ENCODE results near the gene DROSHA.
A peak's percentile ranks its signal among the peaks of the same experiment; 100 is the strongest.
"Not testable (repeated sequence)": the region's sequence is repeated elsewhere in the genome, so short reads cannot be mapped to it uniquely, and the experiment has no call there.

DROSHA gene, protein sequence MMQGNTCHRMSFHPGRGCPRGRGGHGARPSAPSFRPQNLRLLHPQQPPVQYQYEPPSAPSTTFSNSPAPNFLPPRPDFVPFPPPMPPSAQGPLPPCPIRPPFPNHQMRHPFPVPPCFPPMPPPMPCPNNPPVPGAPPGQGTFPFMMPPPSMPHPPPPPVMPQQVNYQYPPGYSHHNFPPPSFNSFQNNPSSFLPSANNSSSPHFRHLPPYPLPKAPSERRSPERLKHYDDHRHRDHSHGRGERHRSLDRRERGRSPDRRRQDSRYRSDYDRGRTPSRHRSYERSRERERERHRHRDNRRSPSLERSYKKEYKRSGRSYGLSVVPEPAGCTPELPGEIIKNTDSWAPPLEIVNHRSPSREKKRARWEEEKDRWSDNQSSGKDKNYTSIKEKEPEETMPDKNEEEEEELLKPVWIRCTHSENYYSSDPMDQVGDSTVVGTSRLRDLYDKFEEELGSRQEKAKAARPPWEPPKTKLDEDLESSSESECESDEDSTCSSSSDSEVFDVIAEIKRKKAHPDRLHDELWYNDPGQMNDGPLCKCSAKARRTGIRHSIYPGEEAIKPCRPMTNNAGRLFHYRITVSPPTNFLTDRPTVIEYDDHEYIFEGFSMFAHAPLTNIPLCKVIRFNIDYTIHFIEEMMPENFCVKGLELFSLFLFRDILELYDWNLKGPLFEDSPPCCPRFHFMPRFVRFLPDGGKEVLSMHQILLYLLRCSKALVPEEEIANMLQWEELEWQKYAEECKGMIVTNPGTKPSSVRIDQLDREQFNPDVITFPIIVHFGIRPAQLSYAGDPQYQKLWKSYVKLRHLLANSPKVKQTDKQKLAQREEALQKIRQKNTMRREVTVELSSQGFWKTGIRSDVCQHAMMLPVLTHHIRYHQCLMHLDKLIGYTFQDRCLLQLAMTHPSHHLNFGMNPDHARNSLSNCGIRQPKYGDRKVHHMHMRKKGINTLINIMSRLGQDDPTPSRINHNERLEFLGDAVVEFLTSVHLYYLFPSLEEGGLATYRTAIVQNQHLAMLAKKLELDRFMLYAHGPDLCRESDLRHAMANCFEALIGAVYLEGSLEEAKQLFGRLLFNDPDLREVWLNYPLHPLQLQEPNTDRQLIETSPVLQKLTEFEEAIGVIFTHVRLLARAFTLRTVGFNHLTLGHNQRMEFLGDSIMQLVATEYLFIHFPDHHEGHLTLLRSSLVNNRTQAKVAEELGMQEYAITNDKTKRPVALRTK (N-terminal part only)

DNA sequence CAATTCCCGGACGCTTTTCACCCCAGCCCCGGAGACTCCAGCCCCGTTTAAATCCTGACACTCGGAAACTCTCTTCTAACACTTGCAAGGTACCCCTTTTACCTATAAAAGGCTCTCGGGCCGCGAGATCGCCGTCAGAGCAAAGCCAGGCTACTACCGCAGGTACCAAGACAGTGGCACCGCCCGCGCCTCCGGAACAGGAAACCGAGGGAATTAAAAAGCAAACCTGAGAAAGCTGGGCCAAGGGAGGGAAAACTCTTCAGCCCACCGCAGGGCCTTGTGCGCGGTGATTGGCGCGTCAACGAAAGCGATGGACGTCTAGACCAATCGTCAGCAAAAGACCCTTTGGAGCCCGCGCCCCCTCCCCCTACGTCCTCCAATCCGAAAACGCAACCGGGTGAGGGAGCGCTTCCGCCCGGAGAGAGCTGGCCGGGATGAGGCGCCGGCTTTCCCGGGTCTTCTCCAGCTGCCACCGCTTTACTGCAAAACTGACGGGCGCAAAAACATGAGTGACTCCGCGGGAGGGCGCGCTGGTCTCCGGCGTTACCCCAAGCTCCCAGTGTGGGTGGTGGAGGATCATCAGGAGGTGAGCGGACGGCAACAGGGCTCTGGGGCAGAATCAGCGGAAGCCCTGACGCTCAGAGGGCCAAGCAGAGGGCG lies at the start of gene DROSHA, which contains the start of gene C5orf22:
Gene DROSHA (minus strand): TSS at position 206 of the 660 bp plus-strand sequence. CDS start 3,034 bp downstream, outside the sequence.
Gene C5orf22 (plus strand): TSS at position 414 of the 660 bp plus-strand sequence. CDS start 92 bp downstream, at position 506.
- peak; percentile 93 to 99 (median 96) for DNase-seq
- intact Hi-C loops (cut with DNase I), result no loop called here

DNA sequence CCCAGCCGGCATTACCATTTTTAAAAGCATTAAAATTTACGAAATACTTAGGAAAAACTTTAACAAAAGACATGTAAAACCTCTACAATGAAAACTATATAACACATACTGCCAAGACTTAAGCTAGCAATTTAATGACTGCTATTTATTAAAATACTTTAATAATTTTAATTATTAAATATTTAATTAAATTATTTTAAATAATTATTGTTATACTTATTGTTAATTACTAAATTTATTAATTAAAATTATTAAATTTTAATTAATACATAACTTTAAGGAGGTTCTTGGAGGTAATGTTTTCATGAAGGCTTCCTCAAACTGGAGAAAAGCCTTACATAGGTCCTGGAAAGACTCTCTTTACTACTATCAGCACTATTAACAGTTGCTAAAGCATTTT lies 47.7 kb upstream of the DROSHA start:
- DNase-seq, result no peak
- intact Hi-C loops (cut with DNase I), result no loop called here

DNA sequence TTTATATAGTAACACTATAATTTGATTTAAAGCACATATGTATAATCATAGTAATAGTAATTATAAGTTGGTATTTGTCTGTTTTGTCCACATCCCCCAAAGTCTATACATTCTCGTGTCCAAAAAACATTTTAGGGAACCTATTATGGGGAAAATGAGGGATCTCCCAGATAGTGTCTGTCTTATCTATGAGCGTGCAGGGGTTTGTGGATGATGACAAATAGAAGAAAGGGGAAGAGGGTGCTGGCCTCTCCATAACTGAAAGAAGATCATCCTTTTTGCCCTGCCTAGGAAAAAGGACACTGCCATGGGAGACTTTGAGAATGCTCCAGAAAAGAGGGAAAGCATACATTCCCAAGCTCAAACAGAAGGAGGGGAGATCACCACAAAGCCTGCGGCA lies 45.5 kb upstream of the DROSHA start:
- intact Hi-C loops (cut with DNase I), result no loop called here
- DNase-seq, result no peak

DNA sequence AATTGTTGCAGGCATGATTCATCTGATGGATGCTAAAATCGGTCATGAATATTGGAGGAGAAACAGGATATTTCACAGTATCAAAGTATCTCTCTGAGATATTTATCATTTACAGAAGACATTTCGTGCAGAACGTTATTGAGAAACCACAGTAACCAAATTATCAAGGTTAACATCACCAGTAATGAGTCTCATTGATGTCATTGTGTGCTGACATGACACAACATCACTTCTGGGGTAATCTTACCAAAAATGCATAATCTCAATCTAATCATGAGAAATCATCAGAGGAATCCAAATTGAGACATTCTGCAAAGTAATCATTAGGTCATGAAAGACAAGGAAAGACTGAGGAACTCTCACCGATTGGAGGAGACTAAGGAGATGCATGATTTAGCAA lies 42.9 kb upstream of the DROSHA start:
- DNase-seq, result no peak
- intact Hi-C loops (cut with DNase I), result no loop called here

DNA sequence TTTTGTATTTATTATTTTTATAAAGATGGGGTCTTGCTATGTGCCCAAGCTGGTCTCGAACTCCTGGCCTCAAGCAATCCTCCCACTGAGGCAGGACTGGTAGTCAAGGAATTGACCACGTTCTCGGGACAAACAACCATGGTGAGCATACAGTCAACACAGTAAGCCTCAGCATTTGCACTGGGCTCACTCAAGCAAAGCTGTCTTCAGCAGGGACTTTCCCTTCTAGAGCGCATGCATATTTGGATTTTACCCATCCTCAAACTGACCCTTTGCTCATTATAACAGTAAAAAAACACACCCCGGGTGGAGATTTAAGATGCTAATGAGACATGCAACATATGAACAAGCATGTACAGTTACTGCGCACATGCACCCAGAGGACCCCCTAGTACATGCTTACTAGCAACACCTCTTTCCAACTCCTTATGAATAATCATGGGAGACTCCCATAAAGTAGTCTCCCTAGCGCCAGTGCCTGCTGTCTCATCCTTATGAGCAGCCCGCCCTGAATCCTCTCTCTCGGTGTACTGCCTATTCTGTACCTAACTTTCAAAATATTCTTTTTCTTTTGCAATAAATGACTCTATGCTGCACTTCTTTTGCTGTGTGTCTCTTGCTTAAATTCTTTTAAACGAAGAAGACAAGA lies 41.7 kb upstream of the DROSHA start:
- intact Hi-C loops (cut with DNase I), result no loop called here
- DNase-seq, result no peak

DNA sequence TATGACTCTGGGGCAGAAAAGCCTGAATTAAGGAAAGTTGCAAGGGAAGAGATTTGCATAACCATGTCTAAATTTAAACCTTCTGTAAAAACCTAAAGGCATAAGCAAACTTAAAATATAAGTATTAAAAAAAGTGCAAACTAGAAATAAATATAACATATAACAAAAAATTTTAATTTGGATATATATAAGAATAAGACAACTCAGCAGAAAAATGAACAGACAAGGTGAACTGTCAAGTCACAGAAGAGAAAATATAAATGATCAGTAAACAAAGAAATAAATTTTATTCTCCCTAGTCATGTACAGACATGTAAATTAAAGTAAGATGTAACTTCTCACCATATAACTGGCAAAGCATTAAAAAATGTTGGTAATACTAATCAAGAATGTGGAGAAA lies 37.2 kb upstream of the DROSHA start:
- no peak for DNase-seq
- intact Hi-C loops (cut with DNase I), result no loop called here

DNA sequence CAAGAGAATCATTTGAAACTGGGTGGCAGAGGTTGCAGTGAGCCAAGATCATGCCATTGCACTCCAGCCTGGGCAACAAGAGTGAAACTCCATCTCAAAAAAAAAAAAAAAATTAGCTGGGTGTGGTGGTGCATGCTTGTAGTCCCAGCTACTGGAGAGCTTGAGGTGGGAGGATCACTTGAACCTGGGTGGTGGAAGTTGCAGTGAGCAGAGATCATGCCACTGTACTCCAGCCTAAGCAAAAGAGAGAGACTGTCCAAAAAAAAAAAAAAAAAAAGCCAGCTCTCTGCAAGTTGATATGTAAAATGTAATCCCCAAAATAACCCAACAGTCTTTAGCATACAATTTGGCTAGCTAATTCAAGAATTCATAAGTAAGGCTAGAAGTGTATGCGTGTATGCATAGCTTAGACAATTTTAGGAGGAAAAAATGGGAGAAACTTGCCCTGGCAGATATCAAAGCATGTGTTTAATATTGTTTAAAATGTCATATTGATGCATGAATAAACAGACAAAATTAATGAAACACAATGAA lies 36.5 kb upstream of the DROSHA start:
- DNase-seq, result no peak
- intact Hi-C loops (cut with DNase I), result no loop called here

DNA sequence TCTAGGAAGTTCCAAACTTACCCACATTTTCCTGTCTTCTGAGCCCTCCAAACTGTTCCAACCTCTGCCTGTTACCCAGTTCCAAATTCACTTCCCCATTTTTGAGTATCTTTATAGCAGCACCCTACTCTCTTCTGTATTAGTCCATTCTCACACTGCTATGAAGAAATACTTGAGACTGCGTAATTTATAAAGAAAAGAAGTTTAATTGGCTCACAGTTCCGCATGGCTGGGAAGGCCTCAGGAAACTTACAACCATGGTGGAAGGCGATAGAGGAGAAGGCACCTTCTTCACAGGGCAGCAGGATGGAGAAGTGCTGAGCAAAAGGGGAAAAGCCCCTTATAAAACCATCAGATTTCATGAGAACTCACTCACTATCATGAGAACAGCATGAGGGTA lies 34.5 kb upstream of the DROSHA start:
- intact Hi-C loops (cut with DNase I); DNase-seq: not testable (repeated sequence)

DNA sequence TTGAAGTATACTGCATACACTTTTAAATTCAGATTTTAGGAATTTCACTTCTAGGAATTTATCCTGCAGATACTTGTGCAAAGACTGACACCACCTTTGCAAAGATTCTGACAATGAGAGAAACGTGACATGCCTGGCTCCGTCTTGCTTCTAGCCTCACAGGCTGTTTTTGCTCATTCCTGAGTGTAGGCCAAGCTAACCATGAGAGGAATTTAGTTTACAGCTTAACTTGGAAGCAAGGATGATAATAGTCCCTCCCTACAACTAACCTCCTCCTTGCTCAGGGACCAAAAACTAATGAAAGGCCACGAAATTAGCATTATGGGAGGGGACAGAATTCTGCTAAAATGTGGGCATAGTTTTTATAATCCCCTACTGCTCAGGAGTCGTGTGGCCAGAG lies 31.3 kb upstream of the DROSHA start:
- no peak for DNase-seq
- intact Hi-C loops (cut with DNase I), result no loop called here

DNA sequence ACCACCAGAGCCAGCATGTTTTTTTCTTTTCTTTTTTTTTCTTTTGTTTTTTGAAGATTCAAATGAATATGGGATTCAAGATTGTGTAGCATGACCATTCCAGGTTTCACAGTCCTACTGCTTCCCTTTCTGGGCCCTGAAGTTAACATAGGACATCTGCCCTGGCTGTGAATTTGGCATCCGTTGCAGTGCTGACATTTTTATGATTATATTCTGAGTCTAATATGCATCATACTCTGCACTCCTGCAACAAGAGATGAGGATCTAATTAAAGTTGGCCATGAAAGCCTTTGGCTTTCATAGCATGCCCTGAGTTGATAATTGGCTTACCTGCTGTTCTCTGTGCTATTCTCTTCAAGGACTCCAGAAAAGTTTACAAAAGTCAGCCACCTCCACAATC lies 30.1 kb upstream of the DROSHA start:
- no peak for DNase-seq
- intact Hi-C loops (cut with DNase I), result no loop called here

DNA sequence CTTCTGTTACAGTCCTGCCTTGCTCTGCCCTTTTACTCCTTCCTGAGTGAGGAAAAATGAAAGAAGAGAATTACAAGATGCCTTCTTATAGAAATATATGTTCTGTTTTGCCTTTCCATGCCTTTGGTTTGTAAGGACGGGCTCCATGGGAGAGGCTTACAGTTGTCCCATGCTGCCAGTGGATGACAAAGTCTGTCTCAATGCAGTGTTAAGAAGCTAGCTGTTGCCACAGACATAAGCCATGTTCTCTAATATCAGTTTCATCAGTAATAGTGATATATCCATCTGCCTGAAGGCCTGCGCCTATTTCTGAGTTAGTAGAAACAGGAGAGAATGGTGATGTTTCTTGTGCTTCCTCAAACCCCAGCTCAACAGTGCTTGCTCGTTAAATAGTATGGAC lies 28.0 kb upstream of the DROSHA start:
- no peak for DNase-seq
- intact Hi-C loops (cut with DNase I), result no loop called here

DNA sequence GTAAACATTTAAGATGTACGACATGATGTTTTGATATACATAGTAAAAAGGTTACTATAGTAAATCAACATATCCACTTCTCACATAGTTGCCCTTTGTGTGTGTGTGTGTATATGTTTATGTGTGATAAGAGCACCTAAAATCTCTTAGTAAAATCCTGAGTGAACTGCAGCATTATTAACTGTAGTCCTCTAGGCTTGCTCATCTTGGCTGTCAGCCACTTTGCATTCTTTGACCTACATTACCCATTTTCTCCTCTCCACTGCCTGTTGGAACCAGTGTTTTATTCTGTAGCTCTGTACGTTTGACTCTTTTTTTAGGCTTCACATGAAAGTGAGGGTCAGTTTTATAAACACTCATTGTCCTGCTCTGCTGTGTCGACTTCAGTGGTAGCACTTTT lies 24.6 kb upstream of the DROSHA start:
- no peak for DNase-seq
- intact Hi-C loops (cut with DNase I), result no loop called here

DNA sequence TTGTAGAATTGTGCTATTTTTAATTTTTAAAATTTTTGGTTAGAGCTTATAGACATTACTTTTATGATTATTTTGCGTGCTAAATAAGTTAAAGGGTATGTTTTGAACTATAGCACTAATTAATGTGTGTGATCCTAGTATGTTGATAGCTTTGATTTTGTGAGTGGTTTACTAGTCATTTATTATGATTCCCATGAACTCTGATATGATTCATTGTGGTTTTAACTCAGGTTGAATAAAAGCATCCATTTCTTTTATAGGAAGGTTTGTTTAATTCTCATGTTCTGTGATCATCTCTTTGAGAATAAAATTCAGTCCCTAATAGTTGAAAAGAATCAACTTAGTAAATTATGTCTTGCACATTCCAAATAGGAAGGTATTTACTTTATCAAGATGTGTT lies 22.7 kb upstream of the DROSHA start:
- DNase-seq, result no peak
- intact Hi-C loops (cut with DNase I), result no loop called here

DNA sequence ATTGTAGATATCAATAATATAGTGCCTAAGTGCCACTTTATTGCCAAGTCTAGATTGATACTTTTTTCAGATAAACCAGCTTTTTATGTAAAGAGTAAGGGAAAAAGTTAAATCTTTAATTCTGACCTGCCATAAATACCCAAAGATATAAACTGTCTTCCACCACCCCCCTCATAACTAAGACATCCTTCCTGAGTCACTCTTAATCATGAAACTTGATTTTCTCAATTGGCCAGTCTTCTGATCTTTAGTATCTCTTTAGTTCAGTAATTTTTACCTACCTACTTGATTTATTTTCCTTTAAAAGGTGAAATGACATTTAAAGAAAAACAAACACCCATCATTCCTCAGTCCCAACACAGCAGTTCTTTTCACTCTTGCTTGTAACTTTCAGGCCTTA lies 22.0 kb upstream of the DROSHA start:
- no peak for DNase-seq
- intact Hi-C loops (cut with DNase I), result no loop called here

DNA sequence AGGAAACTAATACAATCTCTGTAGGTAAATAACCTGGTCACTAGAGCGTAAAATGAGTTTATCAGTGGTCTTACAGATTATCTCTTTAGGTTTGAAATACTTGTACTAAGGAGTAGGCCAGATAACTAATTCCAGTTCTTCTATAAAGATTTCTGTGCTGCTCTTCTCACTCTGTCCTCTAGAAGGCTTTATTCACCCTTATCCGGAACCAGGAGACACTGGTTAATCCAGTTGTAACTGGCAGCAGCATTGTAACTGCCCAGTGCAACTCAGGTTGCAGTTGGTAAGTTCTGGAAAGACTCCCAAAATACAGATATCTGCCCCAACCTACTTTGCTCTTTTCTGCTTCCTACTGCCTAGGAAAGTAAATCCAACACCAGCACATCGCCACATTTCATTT lies 20.0 kb upstream of the DROSHA start:
- intact Hi-C loops (cut with DNase I), result no loop called here
- no peak for DNase-seq

DNA sequence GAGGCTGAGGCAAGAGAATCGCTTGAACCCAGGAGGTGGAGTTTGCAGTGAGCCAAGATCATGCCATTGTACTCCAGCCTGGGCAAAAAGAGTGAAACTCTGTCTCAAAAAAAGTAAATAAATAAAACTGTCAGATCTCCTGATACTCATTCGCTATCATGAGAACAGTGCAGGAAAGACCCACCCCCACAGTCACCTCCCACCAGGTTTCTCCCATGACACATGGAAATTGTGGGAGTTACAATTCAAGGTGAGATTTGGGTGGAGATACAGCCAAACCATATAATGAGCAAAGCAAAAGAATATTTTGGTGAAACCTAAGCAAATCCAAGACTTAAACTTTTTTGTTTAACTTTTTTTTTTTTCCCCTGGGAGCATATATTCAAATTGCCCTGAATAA lies 17.2 kb upstream of the DROSHA start:
- DNase-seq; intact Hi-C loops (cut with DNase I): not testable (repeated sequence)

DNA sequence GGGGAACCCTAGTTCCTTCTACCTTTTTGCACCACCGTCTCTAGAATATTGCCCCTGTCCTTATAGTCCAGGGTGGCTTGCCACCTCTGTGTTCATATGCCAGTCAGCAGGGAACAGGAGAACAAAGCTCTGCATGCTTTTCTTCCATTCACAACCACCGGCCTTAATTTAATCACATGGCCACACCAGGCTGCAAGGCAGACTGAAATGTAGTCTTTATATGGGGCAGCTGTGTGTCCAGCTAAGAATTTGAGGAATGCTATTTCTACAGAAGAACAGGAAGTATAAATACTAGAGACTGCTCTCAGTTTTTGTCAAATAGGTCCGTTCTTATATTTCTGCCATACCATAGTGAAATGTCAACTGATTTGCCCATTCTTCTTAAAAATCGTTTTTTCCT lies 6.0 kb upstream of the DROSHA start:
- intact Hi-C loops (cut with DNase I), result no loop called here
- DNase-seq, result no peak

DNA sequence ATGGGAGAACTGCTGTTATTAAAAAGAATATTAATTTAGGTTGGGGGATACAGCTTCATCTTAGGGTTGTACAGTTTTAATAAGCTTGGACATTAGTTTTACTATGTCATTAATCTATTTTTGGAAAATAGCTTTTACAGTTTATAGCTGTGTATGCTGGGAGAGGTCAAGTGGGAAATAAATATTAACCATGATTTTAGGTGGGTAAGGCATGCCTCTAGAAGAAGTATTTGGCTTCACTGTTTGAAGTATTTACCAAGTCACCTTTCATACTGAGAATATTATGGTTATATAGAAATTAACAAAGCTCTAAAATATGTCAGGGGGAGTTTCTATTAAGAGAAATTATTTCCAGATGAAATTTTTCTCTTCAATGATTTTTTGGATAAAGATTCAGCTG lies 5.5 kb upstream of the DROSHA start:
- DNase-seq, result no peak
- intact Hi-C loops (cut with DNase I), result no loop called here

DNA sequence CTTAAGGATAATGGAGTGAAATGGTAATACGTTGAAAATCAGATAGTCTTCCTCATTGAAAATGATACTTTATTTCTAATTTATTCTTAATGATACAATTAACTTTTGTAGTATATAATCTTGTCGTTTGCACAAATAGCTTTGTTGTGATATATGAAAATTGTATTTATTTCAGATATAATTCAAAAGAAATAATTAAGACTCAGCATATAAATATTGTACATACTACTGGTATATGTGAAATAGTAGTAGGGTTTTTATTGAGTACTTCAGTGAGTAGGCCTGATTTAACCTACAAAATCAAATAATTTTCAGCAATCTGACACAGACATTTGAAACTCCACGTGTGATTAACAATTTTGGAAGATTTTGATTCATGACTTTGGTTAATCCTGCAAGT lies 5.0 kb upstream of the DROSHA start:
- intact Hi-C loops (cut with DNase I), result no loop called here
- DNase-seq, result no peak
